NCI-H1436 treated with DMSO at 0.1 percent for 48 hours (cell line): ENCODE results near the gene ZNF664.
A peak's percentile ranks its signal among the peaks of the same experiment; 100 is the strongest.

ENCODE experiments used
- DNase-seq: peaks from one replicate; lab custom pipeline; 2025; lab: John Stamatoyannopoulos, UW

Gene ZNF664

DNA sequence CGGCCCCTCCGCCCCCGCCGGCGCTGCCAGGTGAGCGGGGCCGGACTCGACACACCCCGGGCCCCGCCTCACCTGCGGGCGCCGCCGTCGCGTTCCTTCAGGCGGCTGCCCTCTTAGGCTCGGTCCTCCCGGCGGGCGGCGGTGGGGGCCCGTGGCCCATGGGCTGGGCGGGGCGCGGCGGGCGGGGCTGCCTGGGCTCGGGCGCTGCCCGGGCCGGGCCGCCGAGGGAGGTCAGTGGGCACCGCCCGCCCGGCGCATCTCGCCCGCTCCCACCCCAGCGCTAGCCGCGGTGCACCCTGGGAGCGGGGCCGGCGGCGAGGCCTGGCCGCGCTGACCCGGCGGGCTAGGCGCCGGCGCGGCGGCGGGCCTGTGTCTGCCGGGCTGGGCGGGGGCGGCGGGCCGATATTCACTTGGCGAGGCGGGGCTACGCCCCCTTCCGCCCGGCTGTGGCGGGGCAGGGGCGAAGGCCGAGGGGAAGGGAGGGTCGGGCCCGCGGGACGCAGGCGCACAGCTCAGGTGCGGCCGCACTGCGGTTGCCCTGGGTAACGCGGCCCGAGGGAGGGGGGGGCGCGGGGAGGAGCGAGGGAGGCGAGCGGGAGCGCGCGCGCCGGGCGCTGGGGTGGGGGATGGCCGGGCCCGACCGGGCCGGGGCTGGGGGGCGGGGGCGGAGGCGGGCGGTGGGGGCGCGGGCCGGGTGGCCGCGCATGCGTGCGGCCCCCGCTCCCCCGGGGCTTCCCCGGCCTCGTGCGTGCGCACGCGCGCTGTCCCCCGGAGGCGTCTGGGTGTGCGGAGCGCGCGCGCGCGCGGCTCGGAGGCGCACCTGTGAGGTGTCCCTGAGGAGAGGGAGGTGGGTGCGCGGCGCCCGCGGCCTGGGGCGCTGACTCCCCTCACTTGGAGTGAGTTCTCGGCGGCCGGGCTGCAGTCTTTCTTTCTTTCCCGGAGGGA is at the start of gene ZNF664, which contains the start of gene CCDC92:
Gene ZNF664 (plus strand): TSS at position 759 of the 945 bp plus-strand sequence. CDS start 38,930 bp downstream, outside the sequence.
Gene CCDC92 (minus strand): TSS at position 375 of the 945 bp plus-strand sequence. CDS start 28,526 bp downstream, outside the sequence.
- peak; percentile 75 for DNase-seq

DNA sequence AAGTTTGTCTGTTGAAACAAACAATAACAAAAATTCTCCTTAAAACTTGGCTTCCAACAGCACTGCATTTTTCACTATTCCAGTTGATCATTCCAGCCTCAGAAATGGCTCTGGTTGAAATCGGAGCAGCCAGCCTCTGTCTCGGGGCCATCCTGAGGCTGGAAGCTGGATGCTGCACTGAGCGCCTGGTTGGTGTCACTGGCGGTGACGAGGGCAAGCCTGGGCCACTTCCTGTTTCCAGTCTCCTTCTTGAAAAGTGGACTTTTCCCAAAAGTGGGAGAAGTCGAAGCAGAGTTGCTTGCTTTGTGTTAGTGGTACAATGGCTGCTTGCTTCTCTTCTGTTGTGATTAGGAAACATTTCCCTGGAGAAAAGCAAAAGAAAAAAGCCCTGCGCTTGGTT is 49.1 kb upstream of the ZNF664 start:
- no peak for DNase-seq

DNA sequence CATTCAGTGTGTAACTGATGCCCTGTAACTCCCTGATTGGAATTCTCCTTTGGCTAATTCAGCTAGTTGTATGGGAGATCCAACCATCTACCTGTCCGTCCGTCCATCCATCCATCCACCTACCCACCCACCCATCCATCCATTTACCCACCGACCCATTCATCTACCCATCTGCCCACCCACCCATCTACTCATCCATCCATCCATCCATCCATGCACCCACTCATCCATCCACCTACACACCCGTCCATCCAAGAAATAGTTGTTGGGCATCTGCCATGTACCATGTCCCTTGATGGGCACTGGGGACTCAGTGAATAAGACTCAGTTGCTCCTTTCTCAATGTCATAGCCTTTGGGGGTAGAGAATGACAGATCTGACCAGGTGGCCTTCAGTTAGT is 48.5 kb upstream of the ZNF664 start:
- DNase-seq, result no peak

DNA sequence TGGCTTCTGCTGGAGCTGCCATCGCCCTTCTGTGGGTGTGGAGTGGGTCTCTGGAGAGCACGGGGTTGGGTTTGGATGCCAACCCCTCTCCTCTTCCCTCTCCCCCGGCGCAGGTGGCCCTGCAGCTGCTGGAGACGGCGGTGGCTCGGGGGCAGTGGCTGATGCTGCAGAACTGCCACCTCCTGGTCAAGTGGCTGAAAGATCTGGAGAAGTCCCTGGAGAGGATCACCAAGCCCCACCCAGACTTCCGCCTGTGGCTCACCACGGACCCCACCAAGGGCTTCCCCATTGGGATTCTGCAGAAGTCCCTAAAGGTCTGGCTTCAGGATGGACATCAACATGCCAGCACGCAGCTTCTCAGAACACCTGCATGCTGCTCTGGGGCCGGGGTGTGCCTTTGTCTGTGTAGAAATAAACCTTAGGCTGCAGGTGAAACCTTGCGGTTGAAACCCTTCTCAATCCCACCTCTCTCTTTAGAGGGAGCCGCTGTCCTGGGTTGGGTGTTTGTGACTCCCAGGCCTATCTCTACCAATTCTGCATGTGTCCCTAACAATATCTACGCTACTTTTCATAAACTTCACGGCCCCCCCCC is 44.6 kb upstream of the ZNF664 start:
- DNase-seq, result peak; percentile 42

DNA sequence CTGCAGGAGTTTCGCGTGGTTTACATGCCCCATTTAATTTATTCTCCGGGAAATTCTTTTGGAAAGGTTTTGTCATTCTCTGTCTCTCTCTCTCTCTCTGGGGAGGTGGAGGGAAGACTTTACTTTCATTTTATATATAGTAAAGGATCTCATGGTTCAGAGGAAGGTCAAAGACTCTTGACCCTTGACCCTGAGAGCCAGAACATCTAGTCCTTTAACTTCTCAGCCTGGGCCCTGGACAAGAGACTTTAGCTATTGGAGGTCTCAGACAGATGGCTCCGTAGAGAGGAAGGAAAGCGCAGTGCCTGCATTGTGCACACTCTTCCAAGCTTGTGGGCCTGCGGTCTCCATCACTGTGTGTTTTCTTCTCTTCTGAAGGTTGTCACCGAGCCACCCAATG is 44.1 kb upstream of the ZNF664 start:
- DNase-seq, result no peak

DNA sequence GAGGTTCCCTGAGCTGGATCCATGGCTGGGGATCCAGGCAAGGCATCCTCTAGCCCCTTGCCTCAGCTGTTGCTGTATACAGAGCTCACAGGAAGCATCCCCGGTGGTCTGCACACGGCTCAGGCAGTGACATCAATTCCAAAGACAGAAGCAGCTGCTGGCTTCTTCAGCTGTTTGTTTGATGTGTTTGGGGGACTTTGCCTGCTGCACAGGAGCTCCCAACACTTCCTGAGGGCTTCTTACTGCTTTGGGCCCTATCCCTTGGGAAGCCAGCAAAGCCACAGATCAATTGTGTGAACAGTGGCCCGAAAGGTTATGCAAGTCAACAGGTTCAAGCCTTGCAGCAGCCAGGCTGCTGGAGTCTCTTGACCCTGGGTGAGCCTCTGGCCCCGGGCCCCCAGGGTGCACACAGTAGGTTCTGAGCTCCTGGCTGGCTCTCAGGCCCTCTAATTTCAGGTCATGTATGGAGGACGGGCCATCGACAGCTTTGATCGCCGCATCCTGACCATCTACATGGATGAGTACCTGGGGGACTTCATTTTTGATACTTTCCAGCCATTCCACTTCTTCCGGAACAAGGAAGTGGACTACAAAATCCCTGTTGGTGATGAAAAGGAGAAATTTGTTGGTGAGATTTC is 43.0 kb upstream of the ZNF664 start:
- no peak for DNase-seq

DNA sequence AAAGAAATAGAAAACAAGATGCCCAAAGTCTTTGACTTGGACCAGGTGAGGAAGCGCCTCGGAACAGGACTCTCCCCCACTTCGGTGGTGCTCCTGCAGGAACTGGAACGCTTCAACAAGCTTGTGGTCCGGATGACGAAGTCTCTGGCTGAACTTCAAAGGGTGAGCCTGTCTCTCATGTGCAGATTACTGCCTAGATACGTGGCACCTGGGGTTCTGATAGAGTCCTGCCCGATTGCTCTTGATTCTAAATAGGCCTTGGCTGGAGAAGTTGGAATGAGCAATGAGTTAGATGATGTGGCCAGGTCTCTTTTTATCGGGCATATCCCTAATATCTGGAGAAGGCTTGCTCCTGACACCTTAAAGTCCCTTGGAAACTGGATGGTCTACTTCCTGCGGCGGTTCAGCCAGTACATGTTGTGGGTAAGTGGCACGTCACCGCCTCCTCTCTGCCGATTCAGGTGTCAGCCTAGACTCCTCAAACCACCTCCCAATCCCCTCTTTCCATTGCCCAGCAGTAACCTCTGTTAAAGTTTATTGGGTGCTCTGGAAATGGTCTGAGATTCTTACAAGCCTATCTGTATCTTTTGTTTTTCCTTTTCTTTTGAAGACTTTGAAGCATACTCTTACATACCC is 41.2 kb upstream of the ZNF664 start:
- DNase-seq, result no peak

DNA sequence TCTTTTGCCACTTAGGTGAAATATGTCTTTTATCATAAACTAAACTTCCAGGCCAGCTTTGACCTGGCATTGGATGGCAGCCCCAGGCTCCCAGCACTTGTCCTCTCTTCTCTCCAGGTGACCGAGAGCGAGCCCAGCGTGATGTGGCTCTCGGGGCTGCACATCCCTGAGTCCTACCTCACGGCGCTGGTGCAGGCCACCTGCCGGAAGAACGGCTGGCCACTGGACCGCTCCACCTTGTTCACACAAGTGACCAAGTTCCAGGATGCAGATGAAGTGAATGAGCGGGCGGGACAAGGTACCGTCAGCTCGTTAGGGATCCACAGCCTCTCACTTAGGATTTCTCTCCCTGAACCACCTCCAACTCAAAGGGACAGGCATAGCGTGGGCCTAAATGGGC is 39.8 kb upstream of the ZNF664 start:
- DNase-seq, result no peak

DNA sequence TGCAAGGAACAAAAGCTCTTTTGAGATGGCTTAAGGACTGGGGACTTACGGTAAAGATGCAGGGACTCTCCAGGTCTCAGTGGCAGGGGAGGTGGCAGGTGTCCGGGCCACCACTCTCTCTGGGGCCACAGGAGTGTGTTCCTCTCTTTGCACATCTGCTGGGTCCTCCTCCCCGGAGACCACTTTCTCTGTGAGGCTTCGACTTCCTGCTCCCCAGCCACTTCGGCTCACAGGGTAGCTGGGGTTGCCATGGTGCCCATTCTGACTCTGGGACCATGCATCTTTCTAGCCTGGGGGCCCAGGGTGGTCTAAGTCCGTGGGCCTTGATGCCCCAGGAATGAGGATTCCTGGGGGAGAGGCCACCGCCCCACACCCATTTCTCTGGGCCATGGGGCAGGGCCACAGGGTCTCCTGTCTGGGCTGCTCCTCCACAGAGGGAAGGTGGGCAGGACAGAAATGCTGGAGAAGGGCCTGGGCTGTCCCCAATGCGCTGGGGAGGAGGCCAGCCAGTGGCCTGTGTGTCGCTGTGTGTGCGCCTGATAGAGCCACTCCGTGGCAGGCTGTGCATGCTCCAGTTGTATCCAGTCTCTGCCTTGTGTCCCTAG is 38.9 kb upstream of the ZNF664 start:
- no peak for DNase-seq

DNA sequence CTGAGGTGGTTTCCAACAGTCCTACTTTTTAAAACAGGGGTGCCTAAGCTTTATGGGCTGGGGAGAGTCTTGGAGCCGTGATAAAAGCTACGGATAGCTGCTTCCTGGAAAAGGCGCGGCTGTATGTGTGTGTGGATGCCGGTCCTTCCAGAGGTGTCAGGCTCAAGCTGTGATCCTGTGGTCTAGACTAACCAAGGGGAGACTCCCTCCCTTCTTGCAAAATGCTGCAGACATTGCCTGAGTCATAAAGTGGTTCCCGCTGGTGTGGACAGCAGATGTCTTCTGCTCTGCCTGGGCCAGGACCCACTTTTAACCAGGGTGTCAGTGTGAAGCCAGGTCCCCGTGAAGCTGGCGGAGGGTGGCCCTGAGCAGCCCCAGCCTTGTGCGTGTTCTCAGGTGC is 38.2 kb upstream of the ZNF664 start:
- DNase-seq, result no peak

DNA sequence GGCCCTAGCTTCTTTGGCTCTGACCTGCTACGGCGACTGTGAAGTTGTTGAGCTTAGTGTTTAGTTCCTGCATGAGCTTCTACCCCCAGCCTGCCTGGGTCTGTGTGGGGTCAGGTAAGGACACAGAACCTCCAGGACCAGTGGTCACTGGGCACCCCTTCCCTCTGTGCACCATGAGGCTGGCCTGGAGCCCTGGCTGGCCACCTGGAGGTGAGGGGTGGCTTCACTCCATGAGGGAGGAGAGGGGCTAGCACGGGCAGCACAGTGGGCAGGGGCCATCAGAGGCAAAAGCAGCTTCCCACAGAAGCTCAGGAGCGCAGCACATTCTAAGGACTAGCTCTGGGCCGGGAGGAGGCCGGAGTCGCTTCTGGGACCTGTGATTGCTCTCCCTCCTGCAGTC is 37.1 kb upstream of the ZNF664 start:
- DNase-seq, result no peak

DNA sequence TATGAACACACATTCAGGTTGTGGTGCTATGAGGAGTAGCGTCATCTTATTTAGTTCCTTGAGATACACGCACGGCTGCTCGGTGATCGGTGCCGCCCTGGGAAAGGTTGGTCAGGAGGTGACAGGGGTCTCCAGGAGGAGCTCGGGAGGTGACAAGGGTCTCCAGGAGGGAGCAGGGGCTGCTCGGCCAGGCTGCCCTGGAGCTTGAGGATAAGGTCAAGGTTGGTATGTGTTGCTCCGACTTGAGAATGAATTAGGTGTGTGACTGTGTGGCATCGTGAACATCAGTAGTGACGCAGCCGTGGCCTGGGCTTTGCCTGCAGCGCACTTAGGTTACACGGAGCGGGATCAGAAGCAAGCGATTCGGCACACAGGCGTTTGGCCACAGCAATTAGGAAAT is 36.5 kb upstream of the ZNF664 start:
- no peak for DNase-seq

DNA sequence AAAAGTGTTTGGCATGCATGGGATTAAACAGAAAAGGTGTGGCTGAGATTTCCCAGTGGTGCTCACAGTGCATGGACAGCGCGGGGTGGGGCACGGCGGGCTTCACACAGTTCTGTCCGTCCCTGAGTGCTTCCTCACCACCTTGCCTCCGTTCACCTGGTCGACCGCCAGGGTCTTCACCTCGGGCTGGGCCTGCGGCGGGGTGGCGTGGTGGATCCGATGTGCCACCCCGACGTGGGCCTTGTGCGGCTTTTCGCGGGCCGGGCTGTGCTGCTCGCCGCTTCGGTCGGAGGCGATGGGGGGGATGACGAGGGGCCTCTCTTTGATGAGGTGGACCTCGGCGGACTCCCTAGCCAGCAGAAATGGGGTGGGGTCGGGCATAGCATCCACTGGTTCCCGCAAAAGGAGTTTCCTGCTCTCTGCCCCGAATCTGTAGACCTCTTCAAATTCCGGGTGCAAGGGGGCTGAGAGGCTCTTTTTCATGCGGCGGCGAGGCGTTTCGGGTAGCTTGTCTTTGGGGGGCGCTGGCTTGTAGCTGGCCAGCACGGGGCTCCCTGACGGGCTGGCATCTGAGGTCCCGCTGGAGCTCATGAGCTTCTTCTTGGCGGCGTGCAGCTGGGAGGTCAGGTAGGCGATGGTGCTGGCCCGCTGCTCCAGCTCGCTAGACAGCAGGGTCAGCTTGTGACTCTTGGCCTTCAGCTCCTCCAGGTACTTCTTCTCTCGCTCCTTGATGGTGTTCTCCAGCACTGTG is 35.9 kb upstream of the ZNF664 start:
- DNase-seq, result no peak

DNA sequence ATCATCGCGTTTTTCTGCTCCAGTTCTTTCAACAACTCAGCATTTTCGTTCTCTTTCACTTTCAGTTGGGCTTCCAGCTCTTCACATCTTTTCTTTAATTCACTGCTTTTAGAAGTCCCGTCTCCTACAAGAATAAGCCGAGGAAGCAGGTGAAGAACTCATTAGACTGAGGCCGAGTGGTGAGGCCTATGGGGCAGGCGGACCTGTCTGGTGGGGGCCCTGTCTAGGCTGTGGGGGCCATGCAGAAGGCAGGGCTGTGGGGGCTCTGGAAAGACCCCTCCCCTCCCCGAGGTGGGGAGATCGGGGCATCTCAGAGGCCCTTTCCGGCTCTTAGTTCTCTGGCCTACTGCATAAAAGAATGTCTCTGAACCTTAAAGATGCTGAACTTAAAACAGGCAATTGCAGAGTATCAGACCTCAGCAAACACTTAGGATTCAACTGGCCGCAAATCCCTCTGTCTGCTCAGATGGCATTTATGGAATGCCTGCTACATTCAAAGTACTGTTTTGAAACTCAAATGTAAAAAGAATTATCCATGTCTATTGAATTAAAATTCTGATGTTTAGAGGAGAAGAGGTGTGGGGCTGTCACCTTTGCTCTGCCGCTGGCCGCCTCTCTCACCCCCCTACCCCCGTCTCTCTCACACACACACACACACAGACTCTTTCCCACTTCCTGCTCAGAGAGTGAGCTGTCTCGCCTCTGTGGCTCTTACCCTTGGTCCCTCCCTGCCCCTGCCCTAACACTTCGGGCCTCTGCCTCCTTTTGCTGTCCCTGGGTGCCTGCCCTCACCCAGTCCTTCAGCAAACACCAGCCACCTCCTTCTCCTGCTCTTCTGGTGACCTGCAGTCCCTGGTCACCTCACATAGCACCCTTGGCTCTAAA is 35.1 kb upstream of the ZNF664 start:
- DNase-seq, result no peak

DNA sequence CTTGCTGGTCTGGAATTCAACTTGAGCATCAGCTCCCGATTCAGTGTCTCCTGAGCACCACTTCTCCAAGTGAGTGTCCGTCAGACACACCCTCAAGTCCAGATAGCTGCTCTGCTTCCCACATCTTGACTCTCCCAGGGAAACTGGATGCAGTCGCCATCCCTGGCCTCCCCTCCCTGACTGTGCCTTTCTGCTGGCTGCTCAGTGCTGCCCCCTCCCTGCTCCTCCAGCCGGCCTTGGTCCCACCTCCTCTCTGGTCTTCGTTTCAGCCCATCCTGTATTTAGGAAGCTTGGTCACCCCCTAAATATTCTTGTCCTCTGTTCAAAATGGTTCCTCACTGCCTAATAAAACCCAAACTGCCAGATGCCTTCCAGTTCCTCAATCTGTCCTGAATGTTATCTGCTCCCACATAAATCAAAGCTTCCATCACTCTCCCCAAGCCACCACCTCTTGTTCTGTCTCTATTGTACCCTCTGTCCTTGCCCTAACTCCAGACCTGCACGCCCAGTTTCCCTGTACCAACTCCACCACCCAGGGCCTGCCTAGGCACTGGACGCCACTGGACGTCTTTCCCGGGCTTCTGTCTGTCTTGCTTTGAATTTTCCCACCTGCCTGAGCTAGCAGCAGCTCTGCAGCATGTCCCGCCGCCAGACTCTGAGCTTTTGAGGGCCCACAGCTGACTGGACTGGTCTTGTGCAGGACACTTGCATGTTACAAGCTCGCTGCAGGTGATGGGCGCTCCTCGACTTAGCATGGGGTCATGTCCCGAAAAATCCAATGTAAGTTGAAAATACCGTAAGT is 34.1 kb upstream of the ZNF664 start:
- no peak for DNase-seq

DNA sequence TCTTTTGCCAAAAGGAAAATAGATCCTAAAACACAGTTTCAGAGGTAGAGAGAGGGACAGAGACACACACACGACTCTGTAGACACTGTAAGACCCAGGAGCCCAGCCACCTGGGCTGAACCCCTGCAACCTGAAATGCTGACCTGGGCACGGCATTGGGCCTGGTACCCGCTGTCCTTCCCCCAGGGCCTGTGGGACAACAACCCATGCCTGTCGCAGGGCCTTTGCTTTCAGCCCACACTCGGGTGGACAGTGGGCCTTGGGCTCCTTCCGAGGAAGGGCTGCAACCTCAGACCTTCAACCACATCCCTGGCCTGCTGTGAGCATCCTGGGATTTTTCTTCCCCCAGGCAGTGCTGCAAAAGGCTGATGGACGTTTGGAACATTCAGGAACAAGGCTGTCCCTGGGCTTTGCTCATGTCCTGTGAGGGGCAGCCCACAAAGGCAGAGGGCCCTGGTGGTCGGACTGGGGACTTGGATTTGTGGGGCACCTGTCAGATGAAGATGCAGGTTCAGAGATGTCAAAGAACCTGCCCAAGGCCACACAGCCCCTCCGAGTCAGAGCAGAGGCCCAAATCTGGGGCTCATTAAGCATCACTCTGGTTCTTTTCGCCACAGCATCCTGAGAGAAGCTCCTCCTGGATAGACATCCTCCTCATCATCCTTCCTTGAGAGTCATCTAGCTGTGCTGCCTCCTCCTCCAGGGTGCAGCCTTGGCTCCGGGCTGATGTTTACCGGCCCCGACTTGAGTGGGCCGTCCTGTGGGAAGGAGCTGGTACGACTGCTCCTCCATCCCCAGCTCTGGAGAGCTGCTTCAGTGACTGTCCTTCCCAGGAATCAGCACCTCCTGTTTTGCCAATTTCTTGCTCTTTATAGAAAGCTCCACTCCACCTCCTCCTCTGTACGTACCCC is 33.0 kb upstream of the ZNF664 start:
- no peak for DNase-seq

DNA sequence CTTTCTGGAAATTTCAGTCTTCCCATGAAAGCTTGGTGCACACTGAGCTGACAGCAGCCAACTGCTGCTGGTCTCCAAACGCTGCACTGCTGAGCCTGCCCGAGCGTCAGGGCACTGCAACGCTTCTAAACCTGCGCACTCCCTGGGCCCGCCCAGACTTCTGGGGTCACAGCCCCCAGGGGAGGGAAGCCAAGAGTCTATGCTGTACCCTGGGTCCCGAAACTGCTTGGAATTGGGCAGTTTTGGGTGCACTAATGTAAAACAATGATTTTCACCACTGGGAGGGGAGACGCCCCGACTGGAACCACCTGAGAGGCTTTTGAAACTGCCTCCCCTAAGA is 32.4 kb upstream of the ZNF664 start:
- no peak for DNase-seq

DNA sequence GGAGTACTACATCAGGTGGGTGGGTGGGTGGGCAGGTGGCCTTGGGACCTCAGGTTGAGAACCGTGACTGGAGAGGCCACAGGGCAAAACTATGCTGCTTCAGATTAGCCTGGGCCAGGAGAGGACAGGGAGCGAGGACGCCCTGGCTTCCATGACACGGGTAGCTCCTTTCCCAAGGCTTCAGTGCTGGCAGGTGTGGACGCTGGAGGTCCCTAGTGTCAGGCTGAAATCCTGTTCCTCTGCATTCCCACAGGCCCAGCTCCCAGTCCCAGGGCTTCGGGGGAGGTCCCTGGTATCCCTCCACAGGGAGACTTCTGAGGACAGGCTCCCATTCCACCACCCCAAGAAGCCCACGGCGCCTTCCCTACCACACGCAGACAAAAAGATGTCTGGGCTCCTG is 32.0 kb upstream of the ZNF664 start:
- no peak for DNase-seq
